GM18858 (cell line): ENCODE measurements around the gene SPATS2.
"Not testable (repeated sequence)": the region's sequence is repeated elsewhere in the genome, so short reads cannot be mapped to it uniquely, and the experiment has no call there.

Source experiments
- ATAC-seq: cut with Tn5 transposase; IDR thresholded peaks from one replicate; pipeline ENCODE4 v1.9.1; 2021; ENCODE audit not compliant: unreplicated experiment

Gene SPATS2

DNA sequence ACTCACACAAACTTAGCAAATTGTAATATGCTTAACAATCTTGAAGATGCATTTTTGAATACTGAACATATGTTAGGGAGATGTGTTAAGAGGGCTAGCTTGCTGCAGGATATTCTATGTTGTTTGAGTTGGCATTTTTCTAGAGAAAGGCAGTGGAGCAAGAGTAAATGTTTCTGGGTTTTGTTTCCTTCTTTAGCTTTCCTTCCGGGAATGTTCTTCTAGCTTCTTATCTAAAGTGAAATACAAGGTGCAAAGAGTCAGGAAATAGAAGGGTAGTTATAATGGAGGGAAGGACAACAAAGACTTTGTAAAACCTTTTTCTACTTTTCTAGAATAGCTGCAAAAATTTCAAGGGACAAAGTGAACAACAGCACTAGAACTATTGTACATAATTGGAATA, 94.0 kb downstream of the SPATS2 start:
- no peak for ATAC-seq

DNA sequence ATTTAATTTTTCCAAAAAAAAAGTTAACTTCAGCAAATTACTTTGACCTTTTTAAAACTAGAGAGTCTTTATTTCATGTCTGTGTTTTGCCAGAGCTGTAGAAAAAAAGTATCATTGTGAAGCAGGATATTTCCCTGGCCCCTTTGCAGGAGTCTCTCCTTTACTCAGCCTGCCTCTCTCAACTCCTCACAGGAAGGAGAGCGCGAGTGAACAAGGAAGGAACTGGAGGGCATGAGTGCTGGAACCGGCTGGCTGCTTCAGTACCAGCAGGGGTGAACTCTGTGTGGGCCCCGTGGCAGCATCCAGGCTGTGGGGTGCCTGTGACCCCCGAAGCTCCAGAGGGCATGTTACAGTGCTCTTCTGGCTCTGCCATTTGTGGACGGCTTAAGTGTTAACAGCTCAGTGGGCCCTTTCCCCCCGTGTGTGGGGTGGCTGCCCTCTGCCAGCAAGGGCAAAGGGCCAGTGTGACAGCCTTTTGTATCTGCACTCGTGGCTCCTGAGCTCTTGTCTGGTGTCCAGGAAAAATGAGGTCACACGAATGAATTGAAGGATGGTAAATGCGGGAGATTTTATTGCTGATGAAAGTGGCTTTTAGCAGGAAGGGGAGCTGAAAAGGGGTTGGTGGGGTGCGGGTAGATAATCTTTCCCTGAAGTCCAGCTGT, 95.0 kb downstream of the SPATS2 start:
- no peak for ATAC-seq

DNA sequence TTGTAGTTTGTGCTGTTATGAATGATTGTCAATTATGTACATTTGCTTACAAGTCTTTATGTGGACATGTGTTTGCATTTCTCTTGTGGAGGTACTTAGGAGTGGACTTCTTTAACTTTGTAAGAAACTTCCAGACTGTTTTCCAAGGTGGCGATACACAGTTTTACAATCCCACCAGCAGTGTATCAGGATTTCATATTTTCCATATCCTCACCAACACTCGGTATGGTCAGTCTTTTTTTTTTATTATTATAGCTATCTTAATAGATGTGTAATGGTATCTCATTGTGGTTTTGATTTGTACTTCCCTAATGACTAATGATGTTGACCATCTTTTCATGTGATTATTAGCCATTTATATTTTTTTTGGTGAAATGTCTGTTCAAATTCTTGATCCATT, 97.9 kb downstream of the SPATS2 start:
- no peak for ATAC-seq

DNA sequence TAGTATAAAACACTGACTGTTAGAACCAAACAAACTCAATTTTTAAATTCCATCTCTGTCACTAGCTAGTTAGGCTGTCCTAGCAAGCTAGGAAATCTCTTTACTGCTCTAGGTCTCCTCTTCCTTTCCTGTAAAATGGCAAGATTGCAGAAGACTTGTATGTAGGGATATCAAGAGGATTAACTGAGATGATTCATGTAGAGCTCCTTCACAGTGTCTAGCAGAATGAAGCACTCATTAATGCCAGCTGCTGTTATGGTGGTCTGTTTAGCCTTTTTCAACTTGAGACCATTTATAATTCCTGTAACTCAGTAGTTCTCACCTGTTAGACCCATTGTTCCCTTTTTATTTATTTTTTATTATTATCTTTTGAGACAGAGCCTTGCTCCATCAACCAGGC, 103.7 kb downstream of the SPATS2 start:
- no peak for ATAC-seq

DNA sequence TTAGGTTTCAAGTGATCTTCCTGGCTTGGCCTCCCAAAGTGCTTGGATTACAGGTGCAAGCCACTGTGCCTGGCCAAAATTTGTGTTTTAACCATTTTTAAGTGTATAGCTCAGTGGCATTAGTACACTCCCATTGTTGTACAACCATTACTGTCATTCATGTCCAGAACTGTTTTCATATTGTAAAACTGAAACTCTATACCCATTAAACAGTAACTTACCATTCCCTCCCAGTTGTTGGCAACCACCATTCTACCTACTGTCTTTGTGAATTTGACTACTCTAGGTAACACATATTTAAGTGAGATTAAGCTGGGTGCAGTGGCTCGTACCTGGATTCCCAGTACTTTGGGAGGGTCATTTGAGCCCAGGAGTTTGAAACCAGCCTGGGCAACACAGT, 104.3 kb downstream of the SPATS2 start:
- ATAC-seq, result no peak

DNA sequence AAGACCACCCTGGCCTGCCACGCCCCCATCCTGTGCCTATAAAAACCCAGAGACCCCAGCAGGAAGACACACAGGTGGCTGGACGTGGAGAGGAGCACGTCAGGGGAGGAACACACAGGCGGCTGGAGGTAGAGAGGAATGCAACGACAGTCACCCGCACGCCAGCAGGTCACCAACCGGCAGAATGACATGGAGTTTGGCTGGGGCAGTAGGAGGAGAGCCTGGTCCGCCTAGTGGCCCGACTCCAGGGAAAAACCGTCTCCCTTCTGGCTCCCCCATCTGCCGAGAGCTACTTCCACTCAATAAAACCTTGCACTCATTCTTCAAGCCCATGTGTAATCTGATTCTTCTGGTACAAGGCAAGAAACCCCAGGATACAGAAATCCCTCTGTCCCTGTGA, 108.8 kb downstream of the SPATS2 start:
- ATAC-seq, result no peak

DNA sequence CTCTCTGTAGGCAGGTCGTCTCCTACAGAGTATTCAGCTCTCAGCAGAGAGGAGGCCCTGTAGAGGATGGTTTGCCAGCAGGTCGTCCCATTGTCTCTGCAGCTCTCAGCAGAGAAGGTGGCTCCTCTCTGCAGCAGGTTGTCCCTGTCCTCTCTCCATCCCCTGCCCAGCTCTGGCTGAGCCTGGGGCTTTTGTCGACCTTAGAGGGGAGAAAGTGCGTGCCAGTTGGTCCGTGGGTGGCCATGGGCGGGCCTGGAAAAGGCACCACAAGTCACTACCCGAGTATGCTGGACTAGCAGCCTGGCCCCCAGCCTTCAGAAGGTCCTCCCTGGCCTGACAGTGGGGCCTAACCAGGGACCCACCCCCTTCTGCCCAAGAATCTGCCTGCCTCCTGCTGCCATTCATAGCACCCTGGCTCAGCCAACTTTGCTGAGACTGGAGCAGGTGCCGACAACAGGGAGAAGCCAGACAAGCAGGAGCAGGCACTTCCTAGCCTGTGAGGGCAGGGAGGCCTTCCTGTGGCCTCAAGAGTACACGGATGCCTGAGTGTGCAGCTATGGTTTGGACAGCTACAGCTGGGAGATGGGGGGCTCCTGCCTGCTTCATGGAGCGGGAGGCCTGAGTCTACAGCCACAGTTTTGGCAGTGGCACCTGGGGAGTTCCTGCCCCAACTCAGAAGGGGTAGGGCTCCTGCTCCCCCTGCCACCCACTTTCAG, 111.8 kb downstream of the SPATS2 start:
- ATAC-seq, result no peak

DNA sequence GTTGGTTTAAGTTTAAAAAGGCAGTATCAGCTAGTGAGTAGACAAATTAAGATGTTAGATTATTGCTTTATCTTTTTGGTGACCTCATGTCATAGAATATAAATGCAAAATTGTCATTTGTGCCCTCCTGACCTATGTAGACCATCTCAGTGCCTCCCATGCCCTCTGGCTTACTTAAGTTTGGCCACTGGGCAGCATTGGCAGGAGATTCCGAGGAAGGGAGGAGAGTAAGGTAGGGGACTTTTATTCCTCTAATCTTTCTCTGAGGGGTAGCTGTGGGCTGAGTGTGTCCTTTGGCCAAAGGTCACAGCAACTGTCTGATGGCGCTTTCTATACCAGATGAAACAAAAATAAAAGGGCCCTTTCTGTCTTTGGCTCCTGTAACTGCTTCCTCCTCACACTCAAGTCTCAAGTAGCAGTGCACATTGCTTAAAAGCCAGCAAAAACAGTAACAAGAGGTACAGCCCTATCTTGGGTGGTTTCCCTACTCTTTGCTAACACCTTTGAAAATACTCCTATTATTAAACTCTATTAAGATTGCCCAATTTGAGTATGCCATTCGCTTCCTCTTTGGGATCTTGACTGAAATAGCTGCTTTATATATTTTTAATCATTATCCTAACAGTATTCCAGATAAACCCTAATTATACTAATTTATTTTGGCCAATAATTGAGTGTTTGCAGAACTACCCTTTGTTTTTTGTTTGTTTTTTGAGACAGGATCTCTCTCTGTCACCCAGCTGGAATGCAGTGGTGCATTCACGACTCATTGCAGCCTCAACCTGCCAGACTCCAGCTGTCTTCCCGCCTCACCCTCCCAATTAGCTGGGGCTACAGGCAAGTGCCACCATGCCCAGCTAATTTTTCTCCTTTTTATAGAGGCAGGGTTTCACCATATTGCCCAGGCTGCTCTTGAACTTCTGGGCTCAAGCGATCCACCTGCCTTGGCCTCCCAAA, 115.1 kb downstream of the SPATS2 start:
- no peak for ATAC-seq

DNA sequence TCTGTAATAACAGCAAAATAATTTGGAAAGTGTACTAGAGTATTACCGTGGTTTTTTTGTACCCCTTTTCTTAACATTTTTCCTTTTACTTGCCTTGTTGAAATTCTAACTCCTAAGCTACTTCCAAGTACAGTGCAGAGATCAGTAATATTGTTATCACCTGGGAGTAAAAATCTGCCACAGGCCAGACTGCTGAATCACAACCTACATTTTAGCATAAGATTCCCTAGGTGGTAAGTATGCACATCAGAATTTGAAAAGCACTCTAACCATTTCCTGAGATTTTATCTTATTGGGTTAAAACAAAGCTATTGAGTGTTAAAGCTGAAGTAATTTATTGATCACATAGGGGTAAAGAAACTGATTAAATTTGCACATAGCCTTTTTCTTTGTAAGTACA, 116.4 kb downstream of the SPATS2 start:
- no peak for ATAC-seq

DNA sequence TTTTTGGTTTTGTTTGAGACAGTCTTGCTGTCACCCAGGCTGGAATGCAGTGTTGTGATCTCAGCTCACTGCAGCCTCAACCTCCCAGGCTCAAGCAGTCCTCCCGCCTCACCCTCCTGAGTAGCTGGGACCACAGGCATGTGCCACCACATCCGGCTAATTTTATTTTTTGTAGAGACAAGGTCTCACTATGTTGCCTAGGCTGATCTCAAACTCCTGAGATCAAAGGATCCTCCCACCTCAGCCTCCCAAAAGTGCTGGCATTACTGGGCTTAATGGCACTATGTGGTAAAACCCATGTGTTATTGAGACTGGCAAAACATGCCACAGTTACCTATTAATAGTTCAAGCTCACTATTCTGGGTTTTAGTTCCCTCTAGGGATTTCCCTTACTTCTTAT, 120.3 kb downstream of the SPATS2 start:
- ATAC-seq, result no peak

DNA sequence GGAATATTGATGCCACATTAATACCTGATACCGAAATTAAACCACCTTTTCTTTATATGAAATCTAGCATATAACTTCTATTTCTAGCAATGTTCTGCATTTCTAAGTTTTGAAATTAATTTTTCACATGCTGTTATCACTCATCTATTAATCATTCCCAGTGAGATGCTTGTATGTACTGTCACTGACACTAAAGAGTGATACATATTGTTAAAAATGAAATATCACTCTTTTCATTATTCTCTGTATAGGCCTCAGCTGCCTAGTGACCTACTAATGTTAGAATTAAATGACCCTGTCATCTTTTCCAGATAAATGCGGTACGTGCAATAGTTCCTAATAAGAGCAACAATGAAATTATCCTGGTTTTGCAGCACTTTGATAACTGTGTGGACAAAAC, 121.9 kb downstream of the SPATS2 start:
- ATAC-seq, result no peak

DNA sequence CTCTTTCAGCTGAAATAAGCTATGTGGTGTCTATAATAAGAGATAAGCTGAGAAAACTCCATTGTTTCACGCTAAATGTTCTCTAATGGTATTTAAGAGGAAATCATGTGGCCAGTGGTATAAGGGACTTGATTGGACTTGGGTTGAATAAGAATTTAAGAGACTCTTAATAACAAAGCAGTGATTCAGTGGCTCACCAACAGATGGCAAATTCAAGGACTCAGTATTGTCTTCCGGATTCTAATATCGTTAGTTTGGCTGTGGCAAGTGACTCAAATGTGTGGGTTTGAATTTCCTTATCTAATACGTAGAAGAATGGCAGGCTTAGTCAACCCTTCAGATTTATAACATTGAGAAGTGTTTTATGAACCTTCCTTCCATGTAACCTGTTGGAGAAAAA, 122.5 kb downstream of the SPATS2 start:
- no peak for ATAC-seq

DNA sequence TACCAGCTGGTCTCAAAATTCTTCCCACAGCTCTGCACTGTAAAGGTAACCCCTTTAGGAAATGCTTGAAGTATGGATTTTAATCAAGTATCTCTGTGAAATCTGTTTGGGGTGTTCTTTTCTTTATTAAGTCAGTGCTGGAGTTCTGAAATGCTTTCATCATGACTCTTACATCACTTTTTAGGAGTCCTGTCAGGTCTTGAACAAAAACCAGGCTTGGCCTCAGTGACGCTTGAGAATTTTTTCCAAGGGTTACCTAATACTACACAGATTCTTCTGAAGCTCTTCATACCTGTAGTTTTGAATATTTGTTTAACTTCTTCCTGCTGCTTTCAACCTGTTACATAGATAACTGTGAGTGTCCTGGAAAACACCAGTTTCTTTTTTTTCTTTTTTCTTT, 124.6 kb downstream of the SPATS2 start:
- ATAC-seq, result no peak

DNA sequence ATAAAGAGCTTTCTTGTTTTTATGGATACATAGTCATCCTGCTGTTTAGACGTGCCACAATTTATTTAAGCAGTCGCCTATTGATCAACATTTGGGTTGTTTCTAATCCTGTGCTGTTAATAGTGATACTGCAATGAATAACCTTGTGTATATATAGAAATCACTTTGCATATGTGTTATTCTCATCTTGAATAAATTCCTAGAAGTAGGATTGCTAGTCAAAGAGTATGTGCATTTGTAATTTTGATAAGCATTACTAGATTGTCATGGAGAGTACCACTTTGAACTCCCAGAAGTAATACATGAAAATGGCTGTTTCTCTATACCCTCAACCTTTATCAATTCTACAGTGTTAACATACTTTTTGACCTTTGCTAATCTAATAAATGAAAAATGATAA, 126.6 kb downstream of the SPATS2 start:
- ATAC-seq, result no peak

DNA sequence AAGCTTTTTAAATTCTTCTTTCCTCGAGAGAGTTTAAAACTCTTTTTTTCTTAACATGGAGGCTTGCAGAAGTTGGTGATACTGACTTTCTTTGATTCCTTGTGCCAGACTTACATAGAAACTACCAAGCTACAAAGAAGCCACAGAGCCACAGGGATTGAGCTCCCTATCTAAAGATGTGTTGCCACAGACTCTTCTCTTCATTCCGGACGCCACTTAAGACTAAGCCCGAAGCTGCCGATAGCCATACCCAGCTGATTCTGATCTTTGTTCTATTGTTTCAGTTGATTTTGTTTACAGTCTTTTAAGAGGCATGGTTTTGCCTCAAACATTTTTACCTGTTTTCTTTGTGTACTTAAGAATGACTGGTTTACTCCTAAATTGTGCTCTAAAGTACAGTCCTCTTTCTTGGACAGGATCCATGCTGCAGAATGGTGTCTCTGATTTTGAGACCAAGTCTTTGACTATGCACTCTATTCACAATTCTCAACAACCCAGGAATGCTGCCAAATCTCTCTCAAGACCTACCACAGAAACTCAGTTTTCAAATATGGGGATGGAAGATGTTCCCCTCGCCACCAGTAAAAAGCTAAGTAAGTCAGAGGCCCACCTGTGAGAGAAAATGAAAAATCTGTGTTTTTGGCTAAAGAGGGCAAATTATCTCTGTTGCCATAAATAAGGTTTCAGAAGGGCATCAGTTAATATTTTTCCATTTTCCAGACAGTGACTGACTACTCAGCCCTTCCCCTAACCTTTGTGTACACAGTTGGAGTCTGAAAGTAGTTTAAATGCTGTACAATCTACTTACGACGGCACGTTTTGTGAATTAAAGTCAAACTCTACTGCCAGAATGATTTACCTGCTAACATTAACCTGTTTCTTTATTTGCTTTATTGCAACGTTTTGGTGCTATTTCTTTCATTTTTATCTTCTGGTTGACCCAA, 129.4 kb downstream of the SPATS2 start:
- no peak for ATAC-seq

DNA sequence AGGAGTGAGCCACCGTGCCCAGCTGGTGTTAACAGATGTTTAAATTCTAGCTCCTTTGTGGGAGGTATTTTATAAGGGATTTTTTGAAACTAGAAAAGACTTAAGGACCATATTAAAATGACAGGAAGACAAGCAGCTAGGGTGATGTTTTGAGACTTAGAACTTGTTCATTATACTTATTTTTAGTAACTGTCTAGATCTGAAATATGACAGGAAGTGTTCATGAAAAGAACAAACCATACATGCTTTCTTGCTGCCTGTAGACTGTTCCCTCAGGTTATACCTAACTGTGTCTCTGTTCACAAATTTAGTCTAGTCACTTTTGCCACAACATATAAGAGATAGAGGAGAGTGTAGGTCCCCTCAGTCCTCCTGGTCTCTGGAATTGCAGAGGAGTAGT, 134.6 kb downstream of the SPATS2 start:
- ATAC-seq, result no peak

DNA sequence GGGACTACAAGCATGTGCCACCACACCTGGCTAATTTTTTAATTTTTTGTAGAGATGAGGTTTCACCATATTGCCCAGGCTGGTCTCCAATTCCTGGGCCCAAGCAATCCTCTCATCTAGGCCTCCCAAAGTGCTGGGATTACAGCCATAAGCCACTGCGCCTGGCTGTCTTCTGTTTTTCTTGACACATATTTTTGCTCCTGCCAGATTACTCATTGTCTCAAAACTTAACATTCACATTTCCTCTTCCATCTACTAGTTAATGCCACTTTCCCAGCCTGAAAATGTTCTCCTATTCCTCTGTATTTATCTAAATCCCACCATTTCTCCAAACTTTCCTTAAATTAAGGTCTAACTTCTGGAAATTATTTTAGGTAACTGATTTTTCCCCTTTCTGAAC, 135.3 kb downstream of the SPATS2 start:
- ATAC-seq, result no peak

DNA sequence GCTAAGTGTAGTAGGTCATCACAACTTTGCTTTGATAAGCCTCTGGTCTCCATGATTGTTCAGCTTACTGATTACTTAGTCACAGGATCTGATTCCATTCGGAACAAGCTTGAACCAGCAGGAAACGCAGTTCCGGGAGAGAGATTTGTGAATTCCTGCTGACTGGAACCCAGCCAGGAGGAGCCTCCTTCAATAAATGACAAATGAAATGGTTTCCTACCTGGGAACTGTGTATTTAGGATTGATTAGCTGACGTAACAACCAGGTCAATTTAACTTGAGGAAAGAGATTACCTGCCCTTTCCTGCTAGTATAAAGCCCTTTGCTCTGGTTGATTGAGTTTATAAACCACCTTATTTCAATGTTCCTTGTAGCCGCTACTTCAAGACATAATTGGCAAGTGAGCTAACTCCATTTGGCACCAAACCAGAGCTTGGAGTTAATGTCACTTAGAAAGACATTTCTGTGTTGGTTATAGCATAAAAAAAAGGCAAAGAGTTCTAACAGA, 136.5 kb downstream of the SPATS2 start:
- ATAC-seq, result no peak

DNA sequence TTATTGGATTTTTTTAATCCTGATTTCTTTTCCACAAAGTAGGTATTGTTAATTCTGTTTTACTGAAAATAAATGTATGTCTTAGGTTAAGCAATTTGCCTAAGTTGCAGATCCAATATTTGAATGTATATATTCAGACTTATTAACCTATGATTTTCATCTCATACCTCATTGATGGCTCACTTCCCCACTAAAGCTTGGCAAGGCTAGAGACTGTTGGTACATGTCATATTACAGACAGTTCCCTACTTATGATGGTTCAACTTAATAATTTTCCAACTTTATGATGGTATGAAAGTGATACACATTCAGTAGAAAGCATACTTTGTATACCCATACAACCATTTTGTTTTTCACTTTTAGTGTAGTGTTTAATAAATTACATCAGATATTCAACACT, 138.4 kb downstream of the SPATS2 start:
- ATAC-seq, result no peak

DNA sequence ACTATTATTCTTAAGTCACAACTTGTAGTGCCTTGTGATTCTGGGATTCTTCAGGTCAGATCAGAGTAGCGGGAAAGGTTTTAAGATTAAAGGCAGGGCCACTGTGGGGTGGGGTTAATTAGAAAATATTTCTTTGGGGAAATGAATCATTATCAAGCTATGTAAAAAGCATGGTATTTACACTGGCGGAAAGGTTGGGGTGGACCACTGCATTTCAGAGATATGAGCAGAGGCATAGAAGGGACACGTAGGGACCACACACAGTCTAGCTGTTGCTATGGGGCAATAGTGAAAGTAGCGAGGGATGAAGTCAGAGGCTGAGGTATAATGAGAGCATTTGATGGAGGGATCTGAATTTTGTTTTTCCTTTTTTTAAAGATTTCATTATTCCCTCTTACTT, 139.9 kb downstream of the SPATS2 start:
- ATAC-seq, result no peak

DNA sequence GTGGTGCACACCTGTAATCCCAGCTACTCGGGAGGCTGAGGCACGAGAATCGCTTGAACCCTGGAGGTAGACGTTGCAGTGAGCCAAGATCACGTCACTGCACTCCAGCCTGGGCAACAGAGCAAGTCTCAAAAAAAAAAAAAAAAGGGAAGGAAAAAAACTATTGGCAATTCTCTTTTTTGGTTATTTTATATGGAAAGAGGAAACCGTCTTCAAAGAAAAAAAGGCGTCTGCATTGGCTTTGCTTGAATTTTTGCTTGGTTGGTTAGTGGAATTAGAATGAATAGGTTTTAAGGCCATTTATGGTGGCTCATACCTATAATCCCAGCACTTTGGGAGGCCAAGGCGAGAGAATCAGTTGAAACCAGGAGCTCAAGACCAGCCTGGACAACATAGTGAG, 142.4 kb downstream of the SPATS2 start:
- not testable (repeated sequence) for ATAC-seq
